ENCODE data around the gene ZNF106. TPM values are rescaled to one million over a fixed set of nuclear protein-coding genes. Genes with fewer than 3 reads are reported as not detected.

The ZNF106 gene
- total RNA-seq, 1 donor from 2014 or later = 69.6 TPM

DNA sequence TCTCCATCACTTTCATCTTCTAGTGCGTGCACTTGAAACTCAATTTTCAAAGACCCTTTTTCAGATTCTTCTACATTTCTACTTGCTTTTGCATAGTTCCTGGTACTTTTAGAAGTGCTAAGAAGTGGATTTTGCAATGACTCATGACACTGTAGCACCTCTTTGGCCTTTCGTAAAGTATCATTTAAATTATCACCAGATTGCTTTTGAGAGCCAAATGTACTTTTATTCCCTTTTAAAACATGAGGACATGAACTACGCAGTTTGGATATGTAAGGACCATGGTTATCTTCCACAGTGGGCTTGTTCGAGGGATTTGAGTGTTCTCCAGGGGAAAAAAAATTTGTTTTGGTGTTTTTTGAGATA, 40.5 kb downstream of the ZNF106 start:
- no peak for FAIRE-seq

DNA sequence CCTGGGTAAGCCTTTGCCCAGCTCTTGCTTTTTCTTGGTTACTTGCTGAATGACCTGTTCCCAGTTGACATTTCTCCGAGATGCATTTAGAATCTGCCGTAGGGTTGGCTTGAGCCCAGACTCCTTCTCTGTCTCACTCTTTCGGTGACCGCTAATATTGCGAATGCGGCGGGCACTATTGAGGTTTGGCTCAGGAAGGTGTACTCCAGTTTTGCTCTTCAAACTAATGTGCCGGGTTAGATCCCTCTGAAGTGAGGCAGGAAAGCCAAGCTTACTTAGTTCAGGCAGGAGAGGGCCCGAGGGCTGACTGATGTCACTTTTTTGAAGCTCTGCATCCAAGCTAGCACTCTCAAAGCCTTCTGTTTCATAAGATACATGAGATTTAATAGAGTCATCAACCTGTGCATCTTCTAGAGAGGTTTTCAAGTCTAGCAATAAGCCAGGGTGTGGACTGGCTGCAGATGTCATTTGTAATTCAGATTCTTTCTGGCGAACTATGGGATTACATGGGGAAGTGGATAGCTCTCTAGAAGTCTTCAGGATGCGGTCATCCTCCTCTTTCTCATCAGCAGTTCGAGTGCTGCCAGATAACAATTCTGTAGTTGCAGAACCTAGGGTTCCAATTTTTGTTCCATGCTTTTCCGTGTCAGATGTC, 41.0 kb downstream of the ZNF106 start:
- no peak overlapping the region for H3K9ac ChIP-seq (ENCODE audit: low read length)
- no peak overlapping the region for H3K4me3 Mint-ChIP-seq (ENCODE audit: unreplicated experiment)
- no peaks in the 10 kb centered on the region for H3K9me3 ChIP-seq (ENCODE audit: insufficient read depth, low read depth, low read length)
- H3K9me3 Mint-ChIP-seq (ENCODE audit: unreplicated experiment) = no peaks in the 10 kb centered on the region
- peaks cover 15% of the 10 kb centered on the region for H4K20me1 ChIP-seq (ENCODE audit: insufficient read depth, low read length)
- FAIRE-seq (no peak), DNase-seq (ENCODE audit: low read depth) (no peak)
- H3K27ac Mint-ChIP-seq (ENCODE audit: unreplicated experiment) = no peak overlapping the region
- peaks cover 10% of the 10 kb centered on the region for H3K79me2 ChIP-seq (ENCODE audit: insufficient read depth, low read length)
- peaks cover 23% of the 10 kb centered on the region for H3K36me3 Mint-ChIP-seq (ENCODE audit: low read depth, unreplicated experiment)
- no peak overlapping the region for H3K4me3 ChIP-seq (ENCODE audit: insufficient read depth, low read depth, low read length)
- H2AFZ ChIP-seq (ENCODE audit: low read depth, low read length) = no peak overlapping the region
- H3K27ac ChIP-seq (ENCODE audit: low read depth, low read length) = no peak overlapping the region
- H3K4me1 ChIP-seq (ENCODE audit: insufficient read depth, low read length) = no peaks in the 10 kb centered on the region
- H3K27me3 ChIP-seq (ENCODE audit: insufficient read depth, low read length) = no peaks in the 10 kb centered on the region
- H3K4me2 ChIP-seq (ENCODE audit: low read length) = no peak overlapping the region
- no peak for TF ChIP-seq EZH2 (IDR thresholded peaks at IDR 0.05; ENCODE audit: insufficient read depth, low read length)
- TF ChIP-seq, protein P1, sequence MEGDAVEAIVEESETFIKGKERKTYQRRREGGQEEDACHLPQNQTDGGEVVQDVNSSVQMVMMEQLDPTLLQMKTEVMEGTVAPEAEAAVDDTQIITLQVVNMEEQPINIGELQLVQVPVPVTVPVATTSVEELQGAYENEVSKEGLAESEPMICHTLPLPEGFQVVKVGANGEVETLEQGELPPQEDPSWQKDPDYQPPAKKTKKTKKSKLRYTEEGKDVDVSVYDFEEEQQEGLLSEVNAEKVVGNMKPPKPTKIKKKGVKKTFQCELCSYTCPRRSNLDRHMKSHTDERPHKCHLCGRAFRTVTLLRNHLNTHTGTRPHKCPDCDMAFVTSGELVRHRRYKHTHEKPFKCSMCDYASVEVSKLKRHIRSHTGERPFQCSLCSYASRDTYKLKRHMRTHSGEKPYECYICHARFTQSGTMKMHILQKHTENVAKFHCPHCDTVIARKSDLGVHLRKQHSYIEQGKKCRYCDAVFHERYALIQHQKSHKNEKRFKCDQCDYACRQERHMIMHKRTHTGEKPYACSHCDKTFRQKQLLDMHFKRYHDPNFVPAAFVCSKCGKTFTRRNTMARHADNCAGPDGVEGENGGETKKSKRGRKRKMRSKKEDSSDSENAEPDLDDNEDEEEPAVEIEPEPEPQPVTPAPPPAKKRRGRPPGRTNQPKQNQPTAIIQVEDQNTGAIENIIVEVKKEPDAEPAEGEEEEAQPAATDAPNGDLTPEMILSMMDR (IDR thresholded peaks at IDR 0.05; ENCODE audit: insufficient read depth, low read depth, low read length) = no peak
- H3K4me1 Mint-ChIP-seq (ENCODE audit: low read depth, unreplicated experiment) = no peaks in the 10 kb centered on the region
- no peaks in the 10 kb centered on the region for H3K27me3 Mint-ChIP-seq (ENCODE audit: low read depth, unreplicated experiment)
- H3K36me3 ChIP-seq (ENCODE audit: insufficient read depth, low read length) = peaks cover 36% of the 10 kb centered on the region

More for the DNA sequence above, 40.5 kb downstream of the ZNF106 start:
- Histone ChIP-seq H3K36me3 (ENCODE audit: insufficient read depth, low read length) (peaks cover 36% of the 10 kb centered on the region), H3K27me3 (ENCODE audit: insufficient read depth, low read length) (no peaks in the 10 kb centered on the region), H3K4me1 (ENCODE audit: insufficient read depth, low read length) (no peaks in the 10 kb centered on the region), H3K79me2 (ENCODE audit: insufficient read depth, low read length) (peaks cover 10% of the 10 kb centered on the region), H4K20me1 (ENCODE audit: insufficient read depth, low read length) (peaks cover 15% of the 10 kb centered on the region), H3K9ac (ENCODE audit: low read length) (no peak overlapping the region), H3K9me3 (ENCODE audit: insufficient read depth, low read depth, low read length) (no peaks in the 10 kb centered on the region), H3K4me3 (ENCODE audit: insufficient read depth, low read depth, low read length) (no peak overlapping the region), H3K27ac (ENCODE audit: low read depth, low read length) (no peak overlapping the region), H3K4me2 (ENCODE audit: low read length) (no peak overlapping the region), H2AFZ (ENCODE audit: low read depth, low read length) (no peak overlapping the region)
- peaks cover 23% of the 10 kb centered on the region for H3K36me3 Mint-ChIP-seq (ENCODE audit: low read depth, unreplicated experiment)
- no peak overlapping the region for H3K4me3 Mint-ChIP-seq (ENCODE audit: unreplicated experiment)
- DNase-seq (ENCODE audit: low read depth) = no peak
- no peaks in the 10 kb centered on the region for H3K4me1 Mint-ChIP-seq (ENCODE audit: low read depth, unreplicated experiment)
- no peaks in the 10 kb centered on the region for H3K9me3 Mint-ChIP-seq (ENCODE audit: unreplicated experiment)
- H3K27me3 Mint-ChIP-seq (ENCODE audit: low read depth, unreplicated experiment) = no peaks in the 10 kb centered on the region
- TF ChIP-seq EZH2 (IDR thresholded peaks at IDR 0.05; ENCODE audit: insufficient read depth, low read length) = no peak
- TF ChIP-seq, protein P1 (IDR thresholded peaks at IDR 0.05; ENCODE audit: insufficient read depth, low read depth, low read length) = no peak
- H3K27ac Mint-ChIP-seq (ENCODE audit: unreplicated experiment) = no peak overlapping the region

DNA sequence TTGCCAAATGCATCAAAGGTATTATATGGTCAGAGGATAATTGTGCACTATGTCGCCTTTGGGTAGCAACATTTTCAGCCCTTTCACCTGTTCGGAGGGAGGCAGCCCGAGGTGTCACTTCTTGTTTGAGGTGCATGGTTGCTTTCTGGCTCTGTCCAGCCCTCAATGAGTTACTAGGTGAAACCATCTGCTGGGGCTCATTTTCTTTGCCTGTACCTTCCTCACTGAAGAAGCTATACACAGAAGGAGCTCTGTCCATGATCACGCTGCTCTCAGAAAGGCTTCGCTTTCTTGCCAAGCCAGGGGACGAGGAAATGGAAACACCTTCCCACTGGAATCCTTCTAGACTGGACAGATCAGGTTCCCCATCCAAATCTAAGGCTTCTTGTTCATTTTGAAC, 42.7 kb downstream of the ZNF106 start:
- TF ChIP-seq, protein P1 (IDR thresholded peaks at IDR 0.05; ENCODE audit: insufficient read depth, low read depth, low read length) = no peak
- no peak for TF ChIP-seq EZH2 (IDR thresholded peaks at IDR 0.05; ENCODE audit: insufficient read depth, low read length)
- Histone ChIP-seq H3K4me2 (ENCODE audit: low read length) (no peak overlapping the region), H3K9me3 (ENCODE audit: insufficient read depth, low read depth, low read length) (no peaks in the 10 kb centered on the region), H3K27ac (ENCODE audit: low read depth, low read length) (no peak overlapping the region), H3K4me1 (ENCODE audit: insufficient read depth, low read length) (no peaks in the 10 kb centered on the region), H3K36me3 (ENCODE audit: insufficient read depth, low read length) (peaks cover 36% of the 10 kb centered on the region), H2AFZ (ENCODE audit: low read depth, low read length) (no peak overlapping the region), H3K27me3 (ENCODE audit: insufficient read depth, low read length) (no peaks in the 10 kb centered on the region), H3K79me2 (ENCODE audit: insufficient read depth, low read length) (peaks cover 10% of the 10 kb centered on the region), H4K20me1 (ENCODE audit: insufficient read depth, low read length) (peaks cover 15% of the 10 kb centered on the region), H3K4me3 (ENCODE audit: insufficient read depth, low read depth, low read length) (no peak overlapping the region), H3K9ac (ENCODE audit: low read length) (no peak overlapping the region)
- H3K9me3 Mint-ChIP-seq (ENCODE audit: unreplicated experiment) = no peaks in the 10 kb centered on the region
- peaks cover 21% of the 10 kb centered on the region for H3K36me3 Mint-ChIP-seq (ENCODE audit: low read depth, unreplicated experiment)
- FAIRE-seq (no peak), DNase-seq (ENCODE audit: low read depth) (no peak)
- no peaks in the 10 kb centered on the region for H3K27me3 Mint-ChIP-seq (ENCODE audit: low read depth, unreplicated experiment)
- H3K27ac Mint-ChIP-seq (ENCODE audit: unreplicated experiment) = no peak overlapping the region
- no peaks in the 10 kb centered on the region for H3K4me1 Mint-ChIP-seq (ENCODE audit: low read depth, unreplicated experiment)
- no peak overlapping the region for H3K4me3 Mint-ChIP-seq (ENCODE audit: unreplicated experiment)
